A549 (cell line): Measurements from ENCODE around the gene FAM151B. TPM values are rescaled to one million over a fixed set of nuclear protein-coding genes. Genes with fewer than 3 reads are reported as not detected.
"Not testable (repeated sequence)": the region's sequence is repeated elsewhere in the genome, so short reads cannot be mapped to it uniquely, and the experiment has no call there.

ENCODE experiments used
- ATAC-seq, 2 experiments: fragments of 200-7000 bp in 1 of 2; fragments of >200 bp in 1 of 2; cut with Nextera tagmentation in 1 of 2; cut with Tn5 transposase in 1 of 2; 3 replicates each; pipeline versions ENCODE4 v1.8.0 to v1.9.1; 2018 to 2020; ENCODE audit warnings: mild to moderate bottlenecking in 1 of 2, moderate library complexity in 1 of 2
- CTCF ChIA-PET: fragments of 300-600 bp; sonication (Branson Sonifier 250); formaldehyde crosslinking; extraction: SDS; loops from one replicate; lab custom pipeline; 2021; ENCODE audit warnings: antibody characterized with exemption, inconsistent platforms; lab: Yijun Ruan, JAX
- POLR2A ChIA-PET: fragments of 350-600 bp; formaldehyde crosslinking; extraction: SDS; loops from one replicate; lab custom pipeline; 2021; ENCODE audit warnings: antibody characterized with exemption, inconsistent platforms; lab: Yijun Ruan, JAX
- DNase-seq, 2 experiments: peaks; one replicate each; pipeline versions ENCODE4 v3.0.0 to v3.0.0-alpha.2; 2011 to 2016; ENCODE audit warnings: low read depth in 1 of 2, low spot score in 1 of 2
- FAIRE-seq: peaks from 2 replicates; lab custom pipeline; 2011; peaks lifted over from hg19 to GRCh38; lab: Jason Lieb, UNC
- H3K27ac ChIP-seq, 2 experiments: fragments of >200 bp; sonication (Bioruptor Twin); formaldehyde crosslinking; 3 replicates each; pipeline ENCODE4 v1.5.1; 2016 to 2017
- H3K4me1 ChIP-seq: fragments of >200 bp; sonication (Bioruptor Twin); formaldehyde crosslinking; 3 replicates; pipeline ENCODE4 v1.6.1; 2016
- H3K4me2 ChIP-seq: fragments of >200 bp; sonication (Bioruptor Twin); formaldehyde crosslinking; 3 replicates; pipeline ENCODE4 v1.6.1; 2016
- H3K4me3 ChIP-seq: fragments of >200 bp; sonication (Bioruptor Twin); formaldehyde crosslinking; 3 replicates; pipeline ENCODE4 v1.5.1; 2016
- H3K9me3 ChIP-seq: fragments of >200 bp; sonication (Bioruptor Twin); formaldehyde crosslinking; 3 replicates; pipeline ENCODE4 v1.6.1; 2016
- CHD2 ChIP-seq: fragments of 150-350 bp; IDR thresholded peaks from 2 replicates; pipeline ENCODE4 v1.6.1; 2014; ENCODE audit warnings: low read length; ENCODE audit not compliant: partially characterized antibody
- E2F6 ChIP-seq: IDR thresholded peaks from 2 replicates; pipeline ENCODE4 v1.6.1; 2012; ENCODE audit warnings: low read depth, borderline replicate concordance
- EHMT2 ChIP-seq: fragments of 200-600 bp; sonication (generic); IDR thresholded peaks from 2 replicates; pipeline ENCODE4 v1.6.1; 2016; ENCODE audit warnings: antibody characterized with exemption, low read depth, mild to moderate bottlenecking, moderate library complexity
- ELK1 ChIP-seq: fragments of 150-350 bp; IDR thresholded peaks from 2 replicates; pipeline ENCODE4 v1.6.1; 2014; ENCODE audit warnings: low read depth, mild to moderate bottlenecking, low read length
- EP300 ChIP-seq, 2 experiments: fragments of >200 bp; sonication (Bioruptor Twin); formaldehyde crosslinking; IDR thresholded peaks; 2 replicates in 1 of 2; 3 replicates in 1 of 2; pipeline ENCODE4 v1.6.1; 2016 to 2017
- ESRRA ChIP-seq: fragments of 150-350 bp; IDR thresholded peaks from 2 replicates; pipeline ENCODE4 v1.6.1; 2014; ENCODE audit warnings: mild to moderate bottlenecking, low read length, borderline replicate concordance
- FOSL2 ChIP-seq, 2 experiments: fragments of 450-650 bp in 1 of 2; fragments of >200 bp in 1 of 2; sonication (Bioruptor Twin) in 1 of 2; formaldehyde crosslinking; IDR thresholded peaks; 2 replicates each; pipeline versions ENCODE4 v1.5.0 to v1.6.1; 2016 to 2020; ENCODE audit warnings: mild to moderate bottlenecking in 1 of 2, moderate library complexity in 1 of 2
- FOXS1 ChIP-seq: fragments of 250-450 bp; sonication (Bioruptor Pico); IDR thresholded peaks from 2 replicates; pipeline ENCODE4 v1.5.0; 2020; ENCODE audit warnings: mild to moderate bottlenecking, moderate library complexity
- HES2 ChIP-seq: fragments of >200 bp; sonication (Bioruptor Twin); formaldehyde crosslinking; IDR thresholded peaks from 2 replicates; pipeline ENCODE4 v1.6.1; 2016
- HMGXB4 ChIP-seq: fragments of 250-450 bp; sonication (Bioruptor Pico); IDR thresholded peaks from 2 replicates; pipeline ENCODE4 v1.5.0; 2021; ENCODE audit warnings: mild to moderate bottlenecking, moderate library complexity, borderline replicate concordance
- HOXA7 ChIP-seq: fragments of 250-450 bp; sonication (Bioruptor Pico); IDR thresholded peaks from 2 replicates; pipeline ENCODE4 v1.5.0; 2020; ENCODE audit warnings: mild to moderate bottlenecking, moderate library complexity
- HOXB13 ChIP-seq: fragments of 250-450 bp; sonication (Bioruptor Pico); IDR thresholded peaks from 2 replicates; pipeline ENCODE4 v1.5.0; 2020; ENCODE audit warnings: low read depth, mild to moderate bottlenecking, moderate library complexity
- HOXB5 ChIP-seq: fragments of 250-450 bp; sonication (Bioruptor Pico); IDR thresholded peaks from 2 replicates; pipeline ENCODE4 v1.5.0; 2020; ENCODE audit warnings: mild to moderate bottlenecking, moderate library complexity
- JUNB ChIP-seq: fragments of >200 bp; sonication (Bioruptor Twin); formaldehyde crosslinking; IDR thresholded peaks from 2 replicates; pipeline ENCODE4 v1.6.1; 2016
- KDM1A ChIP-seq: fragments of 200-600 bp; sonication (generic); IDR thresholded peaks from 2 replicates; pipeline ENCODE4 v1.6.1; 2016; ENCODE audit warnings: low read depth, mild to moderate bottlenecking
- MAZ ChIP-seq: fragments of 150-350 bp; IDR thresholded peaks from 2 replicates; pipeline ENCODE4 v1.6.1; 2014; ENCODE audit warnings: antibody characterized with exemption, low read depth, low read length, borderline replicate concordance
- NFE2L2 ChIP-seq: fragments of 150-350 bp; conservative IDR thresholded peaks from 2 replicates; pipeline ENCODE4 v1.6.1; 2014; ENCODE audit warnings: low read length
- NR3C1 ChIP-seq: fragments of >200 bp; sonication (Bioruptor Twin); formaldehyde crosslinking; IDR thresholded peaks from 3 replicates; pipeline ENCODE4 v1.6.1; 2017
- PBX3 ChIP-seq: IDR thresholded peaks from 2 replicates; pipeline ENCODE4 v1.6.1; 2012
- POLR2A ChIP-seq: IDR thresholded peaks from 2 replicates; pipeline ENCODE4 v1.6.1; 2012; ENCODE audit warnings: mild to moderate bottlenecking, low read length
- POLR2AphosphoS2 ChIP-seq: conservative IDR thresholded peaks from 2 replicates; pipeline ENCODE4 v1.6.1; 2012; ENCODE audit warnings: low read length, improper control_type of control experiment, inconsistent platforms
- RCOR1 ChIP-seq: fragments of 150-350 bp; IDR thresholded peaks from 2 replicates; pipeline ENCODE4 v1.6.1; 2014; ENCODE audit warnings: antibody characterized with exemption, low read length, low read depth
- RNF2 ChIP-seq: fragments of 200-600 bp; sonication (generic); IDR thresholded peaks from 2 replicates; pipeline ENCODE4 v1.6.1; 2016; ENCODE audit warnings: low read depth, mild to moderate bottlenecking, antibody characterized with exemption, moderate library complexity, borderline replicate concordance
- SMC3 ChIP-seq: fragments of >200 bp; sonication (Bioruptor Twin); formaldehyde crosslinking; IDR thresholded peaks from 3 replicates; pipeline ENCODE4 v1.6.1; 2018; ENCODE audit warnings: inconsistent platforms
- TFCP2L1 ChIP-seq: fragments of 250-450 bp; sonication (Bioruptor Pico); IDR thresholded peaks from 2 replicates; pipeline ENCODE4 v1.5.0; 2021; ENCODE audit warnings: mild to moderate bottlenecking
- ZC3H11A ChIP-seq: fragments of 450-650 bp; IDR thresholded peaks from 2 replicates; pipeline ENCODE4 v1.6.1; 2014; ENCODE audit warnings: antibody characterized with exemption, mild to moderate bottlenecking
- ZFP36 ChIP-seq: fragments of 450-650 bp; IDR thresholded peaks from 2 replicates; pipeline ENCODE4 v1.6.1; 2014; ENCODE audit warnings: borderline replicate concordance; ENCODE audit not compliant: partially characterized antibody
- ZSCAN20 ChIP-seq: fragments of 250-450 bp; sonication (Bioruptor Pico); IDR thresholded peaks from 2 replicates; pipeline ENCODE4 v1.8.0; 2022; ENCODE audit warnings: mild to moderate bottlenecking, moderate library complexity
- WGBS: methylation state at CpG from one replicate; pipeline ENCODE4 v1.1.6; 2017; ENCODE audit errors: missing lambda C conversion rate; 5-methylcytosine and 5-hydroxymethylcytosine counted together
- polyA plus RNA-seq, 4 experiments: library from polyadenylated mRNA; depleted of rRNA in 3 of 4; stranded (reverse); fragments of >200 nt; fragmentation: RNase III in 1 of 4; extraction: RNeasy Plus Mini Kit Qiagen cat#74134 plus additional on column Dnase treatment in 1 of 4; gene quantifications; 2 replicates in 3 of 4; 3 replicates in 1 of 4; pipeline ENCODE4 v1.2.3, GENCODE V29; 2011 to 2017

The FAM151B gene
- polyA plus RNA-seq, 2 of the 4 experiments (the other 2 are of a cell fraction) = 2.2 to 3.2 TPM

- CTCF ChIA-PET = interaction anchor here (1.6 to 2.2 kb wide), 2 partner anchors 12 to 204 kb away, joined by 5 read pairs; no protein-coding TSS in a partner anchor
- no peak overlapping the region for H3K4me2 ChIP-seq
- 90% methylated on average over 1 of the region's 1 CpG for WGBS
- no peak overlapping the region for H3K27ac ChIP-seq
- no peak for ATAC-seq
- no peak for FAIRE-seq
- TF ChIP-seq FOSL2 (IDR thresholded peaks at IDR 0.05) = no peak
- TF ChIP-seq FOSL2 (CRISPR knock-in tag; IDR thresholded peaks at IDR 0.05) = no peak
- no peak for TF ChIP-seq HOXB13 (CRISPR knock-in tag)
- no peak for TF ChIP-seq NR3C1
- no peak for TF ChIP-seq E2F6
- no peak for TF ChIP-seq JUNB
- TF ChIP-seq POLR2AphosphoS2 = no peak
- TF ChIP-seq ELK1 = no peak
- TF ChIP-seq PBX3 = no peak
- TF ChIP-seq SMC3 = no peak
- no peak for TF ChIP-seq RCOR1
- no peak for TF ChIP-seq NFE2L2
- TF ChIP-seq, all 56 proteins: peak for 0
- Histone ChIP-seq H3K4me1 (peaks cover 14% of the 10 kb centered on the region), H3K9me3 (peaks cover 6% of the 10 kb centered on the region; the same call in 2 of the 3 replicates), H3K4me3 (no peak overlapping the region)
- no peak for DNase-seq
- POLR2A ChIA-PET = no interaction called here
Measured at GRCh38 chr5:80468131-80468530, 19.8 kb upstream of the FAM151B start.

GRCh38 chr5:80470631-80471030 lies 17.3 kb upstream of the FAM151B start:
- DNase-seq, ATAC-seq: not testable (repeated sequence)
- WGBS = 94% methylated on average over 2 of the region's 2 CpGs

GRCh38 chr5:80474929-80475328 lies 13.0 kb upstream of the FAM151B start:
- Histone ChIP-seq H3K4me2 (no peak overlapping the region), H3K9me3 (0 out of 3 replicates have a peak, but pooled peaks cover 2% of the 10 kb centered on the region), H3K27ac (no peak overlapping the region), H3K4me3 (no peak overlapping the region), H3K4me1 (no peaks in the 10 kb centered on the region)
- FAIRE-seq (no peak), DNase-seq (no peak), ATAC-seq (no peak)
- POLR2A ChIA-PET = no interaction called here
- TF ChIP-seq FOXS1 (CRISPR knock-in tag) (no peak), ZSCAN20 (CRISPR knock-in tag) (no peak), TFCP2L1 (CRISPR knock-in tag) (no peak), POLR2A (no peak), HOXB5 (CRISPR knock-in tag) (no peak), PBX3 (no peak), HOXA7 (CRISPR knock-in tag) (no peak), MAZ (no peak), EP300 (IDR thresholded peaks at IDR 0.05) (no peak), EHMT2 (no peak), HMGXB4 (CRISPR knock-in tag) (no peak), HES2 (no peak), NFE2L2 (no peak), ESRRA (no peak), KDM1A (no peak), RNF2 (no peak), CHD2 (no peak), ZFP36 (no peak), ZC3H11A (no peak)
- 97% methylated on average over 2 of the region's 2 CpGs for WGBS
- CTCF ChIA-PET = no interaction called here

More at GRCh38 chr5:80470631-80471030, 17.3 kb upstream of the FAM151B start:
- FAIRE-seq, POLR2A ChIA-PET, CTCF ChIA-PET, H3K4me2 ChIP-seq, H3K9me3 ChIP-seq, H3K27ac ChIP-seq, H3K4me3 ChIP-seq: not testable (repeated sequence)
- H3K4me1 ChIP-seq = peaks cover 14% of the 10 kb centered on the region
